CD4-positive, alpha-beta T cell treated with Interleukin-17A for 4 hours (primary cell): ENCODE results near the gene GRPEL2.

Experiments
- DNase-seq: peaks from one replicate; pipeline ENCODE4 v3.0.0-alpha.2; 2020; ENCODE audit warnings: mixed read lengths

The GRPEL2 gene

GRCh38 chr5:149320791-149321330 is 24.4 kb upstream of the GRPEL2 start:
- DNase-seq = no peak

- DNase-seq = no peak
These were observed 22.8 kb upstream of the GRPEL2 start for GRCh38 chr5:149322518-149322917.

- no peak for DNase-seq
These were observed 22.1 kb upstream of the GRPEL2 start for GRCh38 chr5:149323210-149323609.

- DNase-seq = no peak
These were observed 21.6 kb upstream of the GRPEL2 start for GRCh38 chr5:149323621-149324205.

GRCh38 chr5:149324641-149325040 is 20.7 kb upstream of the GRPEL2 start:
- no peak for DNase-seq

- DNase-seq = no peak
These were observed 20.0 kb upstream of the GRPEL2 start for GRCh38 chr5:149325166-149325735.

GRCh38 chr5:149325894-149326293 is 19.4 kb upstream of the GRPEL2 start:
- no peak for DNase-seq

- DNase-seq = no peak
These were observed 18.7 kb upstream of the GRPEL2 start for GRCh38 chr5:149326611-149327010.

- DNase-seq = no peak
These were observed 17.1 kb upstream of the GRPEL2 start for GRCh38 chr5:149328177-149328576.

GRCh38 chr5:149333711-149334443 is 11.4 kb upstream of the GRPEL2 start:
- DNase-seq = no peak

- no peak for DNase-seq
These were observed 7.6 kb upstream of the GRPEL2 start for GRCh38 chr5:149337736-149338135.

GRCh38 chr5:149338364-149338763 is 6.9 kb upstream of the GRPEL2 start:
- DNase-seq = no peak

GRCh38 chr5:149340920-149341319 is 4.4 kb upstream of the GRPEL2 start:
- no peak for DNase-seq

GRCh38 chr5:149341876-149342275 is 3.4 kb upstream of the GRPEL2 start:
- DNase-seq = no peak

- no peak for DNase-seq
These were observed 1.1 kb upstream of the GRPEL2 start for GRCh38 chr5:149344151-149344550.

GRCh38 chr5:149345892-149346222 is 558 bp downstream of the GRPEL2 start:
- peak; percentile 24 for DNase-seq

GRCh38 chr5:149348518-149348917 is 3.2 kb downstream of the GRPEL2 start:
- no peak for DNase-seq

GRCh38 chr5:149349382-149349781 is 4.1 kb downstream of the GRPEL2 start:
- DNase-seq = no peak

- DNase-seq = no peak
These were observed 6.9 kb downstream of the GRPEL2 start for GRCh38 chr5:149352169-149352568.

- no peak for DNase-seq
These were observed 8.6 kb downstream of the GRPEL2 start for GRCh38 chr5:149353911-149354310.

GRCh38 chr5:149355688-149356087 is 10.4 kb downstream of the GRPEL2 start:
- DNase-seq = no peak

- DNase-seq = no peak
These were observed 11.1 kb downstream of the GRPEL2 start for GRCh38 chr5:149356391-149356790.

GRCh38 chr5:149357370-149358293 is 12.3 kb downstream of the GRPEL2 start, which contains the start of gene PCYOX1L:
Gene PCYOX1L, plus strand, starts transcription at chr5:149358046. Its CDS starts 23 bp downstream, at chr5:149358069.
- peak; percentile 95 for DNase-seq
